NCI-H146 treated with DMSO at 0.1 percent for 48 hours (cell line): ENCODE measurements around the gene NUDT4.
"Not testable (repeated sequence)": the region's sequence is repeated elsewhere in the genome, so short reads cannot be mapped to it uniquely, and the experiment has no call there.

Source experiments
- DNase-seq: peaks from one replicate; lab custom pipeline; 2025; ENCODE audit not compliant: unreplicated experiment; lab: John Stamatoyannopoulos, UW

The NUDT4 gene

DNA sequence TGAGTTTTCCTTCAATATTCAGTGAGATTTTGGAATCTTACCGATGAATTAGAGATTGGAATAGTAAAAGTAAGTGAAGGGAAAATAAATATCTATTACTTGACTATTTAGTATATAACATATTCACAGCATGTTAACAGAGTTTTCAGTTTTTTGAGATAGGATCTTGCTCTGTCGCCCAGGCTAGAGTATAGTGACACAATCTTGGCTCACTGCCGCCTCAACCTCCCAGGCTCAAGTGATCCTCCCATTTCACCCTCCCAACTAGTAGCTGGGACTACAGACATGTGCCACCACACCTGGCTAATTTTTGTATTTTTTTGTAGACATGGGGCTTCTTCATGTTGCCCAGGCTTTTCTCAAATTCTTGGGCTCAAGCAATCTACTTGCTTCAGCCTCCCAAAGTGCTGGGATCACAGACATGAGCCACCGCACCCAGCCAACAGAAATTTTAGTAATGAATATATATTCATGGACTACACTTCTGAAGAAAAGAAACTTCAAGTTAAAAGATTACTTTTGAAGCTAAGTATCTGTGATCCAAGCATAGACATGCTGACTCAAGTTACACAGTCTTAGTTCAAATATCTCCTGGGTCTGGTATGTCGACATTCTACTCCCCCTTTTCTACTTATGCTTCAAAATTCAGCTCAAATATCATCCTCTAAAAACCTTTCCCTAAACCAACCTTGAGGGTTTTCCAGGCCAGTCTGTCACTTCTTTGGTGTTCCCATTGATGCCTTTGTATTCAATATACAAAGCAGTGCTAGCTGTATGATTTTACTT is 50.2 kb downstream of the NUDT4 start:
- DNase-seq, result no peak

GRCh38 chr12:93429448-93429847 is 51.7 kb downstream of the NUDT4 start:
- DNase-seq, result no peak

DNA sequence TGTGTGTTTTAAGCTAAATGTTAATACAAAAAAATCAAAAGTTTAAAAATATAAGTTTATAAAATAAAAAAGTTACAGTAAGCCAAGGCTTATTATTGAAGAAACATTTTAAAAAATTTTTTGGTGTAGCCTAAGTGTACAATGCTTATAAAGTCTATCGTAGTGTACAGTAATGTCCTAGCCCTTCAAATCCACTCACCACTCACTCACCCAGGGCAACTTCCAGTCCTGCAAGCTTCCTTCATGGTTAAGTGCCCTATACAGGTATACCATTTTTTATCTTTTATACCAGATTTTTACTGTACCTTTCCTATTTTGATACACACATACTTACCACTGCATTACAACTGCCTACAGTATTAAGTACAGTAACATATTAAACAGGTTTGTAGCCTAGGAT is 52.1 kb downstream of the NUDT4 start:
- no peak for DNase-seq

GRCh38 chr12:93430280-93430679 is 52.6 kb downstream of the NUDT4 start:
- no peak for DNase-seq

GRCh38 chr12:93432031-93432430 is 54.3 kb downstream of the NUDT4 start:
- DNase-seq, result not testable (repeated sequence)

DNA sequence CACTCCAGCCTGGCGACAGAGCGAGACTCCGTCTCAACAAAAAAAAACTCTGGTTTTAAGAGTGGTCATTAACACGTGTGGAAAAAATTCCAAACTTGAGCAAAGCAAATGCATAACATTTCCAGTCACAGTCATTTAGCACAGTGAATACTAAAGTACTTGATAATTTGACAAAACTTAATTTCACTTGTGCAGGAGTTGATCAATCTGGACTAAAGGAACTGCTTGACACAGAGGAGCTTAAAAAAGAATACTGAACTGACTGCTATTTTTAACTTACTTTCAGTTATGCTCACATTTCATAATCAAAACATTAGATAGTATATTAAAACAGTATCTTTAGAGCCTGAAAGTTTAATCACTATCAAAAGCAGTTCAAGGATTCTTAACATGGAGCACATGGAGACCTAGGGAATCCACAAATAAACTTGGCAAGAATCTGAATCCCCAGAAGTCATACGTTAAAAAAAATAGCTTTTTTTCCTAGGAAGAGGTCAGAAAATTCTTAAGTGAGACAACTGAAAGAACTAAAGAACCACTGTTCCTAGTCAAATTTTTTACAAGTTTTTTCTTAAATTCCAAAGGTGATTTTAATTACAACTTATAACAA is 56.6 kb downstream of the NUDT4 start:
- DNase-seq, result no peak

- no peak for DNase-seq
Measured at GRCh38 chr12:93438266-93439050, 60.7 kb downstream of the NUDT4 start.

GRCh38 chr12:93440043-93440835 is 62.5 kb downstream of the NUDT4 start:
- DNase-seq, result no peak

DNA sequence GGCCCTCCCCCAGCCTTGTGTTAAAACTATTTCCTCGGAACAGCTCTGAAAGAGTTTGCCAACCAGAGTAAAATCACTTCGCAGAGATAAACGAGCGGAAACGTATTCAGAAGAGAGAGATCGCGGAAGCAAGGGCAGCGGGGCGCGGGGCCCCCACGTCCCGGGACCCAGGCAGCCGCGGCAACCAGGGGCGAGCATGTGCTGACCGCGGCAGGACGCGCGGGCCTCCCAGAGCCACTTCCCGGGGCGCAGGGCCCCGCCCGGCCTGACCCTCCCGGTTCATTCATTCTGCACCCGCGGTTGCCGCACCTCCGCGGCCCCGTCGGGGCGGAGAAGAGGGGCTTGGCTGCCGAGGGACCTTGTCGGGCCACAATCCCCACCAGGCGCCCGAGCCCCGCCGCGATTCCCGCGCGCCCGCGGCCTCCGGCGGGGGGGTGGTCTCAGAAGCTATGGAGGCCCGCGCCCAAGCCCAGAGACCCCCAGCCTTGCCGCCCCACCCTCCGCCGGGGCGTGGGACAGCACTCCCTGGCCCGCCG is 63.4 kb downstream of the NUDT4 start:
- DNase-seq, result no peak

DNA sequence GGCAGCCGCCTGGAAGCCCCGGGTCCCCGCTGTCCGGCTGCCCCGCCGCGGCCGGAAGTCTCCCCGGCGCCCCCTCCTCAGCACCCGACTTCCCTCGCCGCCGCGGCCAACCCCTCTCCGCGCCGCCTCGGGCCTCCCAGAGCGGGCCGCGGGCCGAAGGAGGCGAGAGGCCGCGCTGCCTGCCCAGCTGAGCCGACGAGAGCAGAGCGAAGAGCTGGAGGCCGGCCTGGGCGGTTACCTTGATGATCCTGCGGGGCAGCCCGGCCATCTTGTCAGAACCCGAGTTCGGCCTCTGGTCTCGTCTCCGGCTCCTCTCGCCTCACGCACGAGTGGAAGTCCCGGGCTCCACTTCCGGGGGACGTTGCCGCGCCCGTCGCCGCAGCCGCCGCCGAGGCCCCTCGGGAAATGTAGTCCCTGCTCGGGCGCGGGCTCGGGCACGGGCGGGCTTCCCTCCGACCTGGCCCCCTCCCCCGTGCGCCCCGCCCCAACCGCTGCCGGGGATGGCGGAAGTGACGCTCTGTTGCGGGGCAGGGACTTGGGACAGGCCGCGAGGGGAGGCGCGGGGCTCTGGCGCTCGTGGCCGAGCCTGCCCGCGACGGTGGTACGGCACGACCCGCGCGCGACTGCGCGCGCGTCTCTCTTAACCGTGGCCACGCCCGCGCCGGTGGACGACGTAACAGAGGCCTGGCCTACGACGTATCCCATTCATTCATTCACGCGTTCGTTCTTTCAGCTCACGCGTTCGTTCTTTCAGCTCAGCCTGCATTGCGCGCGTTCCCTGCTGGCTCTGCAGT is 64.1 kb downstream of the NUDT4 start, which contains the start of gene UBE2N:
TSS of gene UBE2N (minus strand) at position 331 of the 794 bp plus-strand sequence. CDS start at position 268, 63 bp downstream.
- DNase-seq, result peak; percentile 83

DNA sequence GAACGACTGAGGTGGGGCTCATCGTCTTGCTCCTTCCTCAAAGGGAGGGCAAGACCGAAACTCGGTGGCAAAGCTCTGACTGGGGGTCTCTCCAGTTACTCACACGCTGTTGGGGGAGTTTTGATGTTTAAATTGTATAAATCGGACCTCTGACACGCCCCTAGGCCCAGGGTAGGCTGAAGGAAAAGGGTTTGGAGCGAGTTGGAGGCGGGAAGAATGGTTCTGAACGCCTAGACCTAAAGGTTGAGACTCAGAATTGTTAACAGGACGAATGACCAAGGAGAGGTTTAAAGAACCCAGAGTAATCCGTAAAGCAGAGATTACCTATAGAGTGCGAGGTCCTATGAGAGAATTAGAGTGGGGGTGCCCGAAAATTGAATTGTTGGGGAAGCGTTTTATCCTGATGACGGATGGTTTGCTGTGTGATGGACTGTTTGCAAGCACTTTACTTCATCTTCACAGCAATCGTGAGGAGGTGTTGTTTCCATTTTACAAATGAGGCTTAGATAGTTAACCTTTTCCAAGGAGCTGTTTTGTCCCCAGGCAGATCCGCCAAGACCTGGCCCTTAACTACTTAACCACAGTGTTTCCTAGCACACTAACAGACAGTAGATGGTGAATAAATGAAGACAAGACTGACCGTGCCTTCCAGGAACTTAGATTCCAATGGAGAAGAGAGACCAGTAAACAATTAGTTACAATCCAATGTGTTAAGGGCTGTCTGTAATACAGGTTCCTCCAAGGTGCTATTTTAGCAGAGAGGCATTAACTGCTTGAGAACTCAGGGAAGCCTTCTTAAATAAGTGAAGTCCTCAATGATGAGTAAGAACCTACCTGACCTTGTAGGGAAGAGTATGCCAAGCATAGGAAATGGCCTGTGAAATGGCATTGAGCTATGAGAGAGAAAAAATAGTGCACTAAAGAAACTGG is 65.0 kb downstream of the NUDT4 start:
- peak; percentile 47 for DNase-seq

DNA sequence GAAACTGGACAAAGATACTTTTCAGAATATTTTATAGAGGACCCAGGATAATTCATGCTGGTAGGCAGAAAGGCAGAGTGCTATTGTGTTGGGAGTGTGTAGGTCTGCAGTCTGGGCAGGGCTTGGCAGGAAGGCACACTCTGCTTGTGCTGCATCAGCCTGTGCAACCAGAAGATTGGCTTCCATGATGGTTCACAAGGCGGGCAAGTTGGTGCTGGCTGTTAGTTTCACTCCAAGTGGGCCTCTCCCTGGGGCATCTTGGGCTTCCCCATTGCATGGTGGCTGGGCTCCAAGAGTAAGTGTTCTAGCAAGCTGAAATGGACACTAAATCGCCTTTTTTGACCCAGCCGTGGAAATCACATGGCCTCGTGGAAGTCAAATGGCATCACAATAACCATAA is 65.9 kb downstream of the NUDT4 start:
- no peak for DNase-seq

DNA sequence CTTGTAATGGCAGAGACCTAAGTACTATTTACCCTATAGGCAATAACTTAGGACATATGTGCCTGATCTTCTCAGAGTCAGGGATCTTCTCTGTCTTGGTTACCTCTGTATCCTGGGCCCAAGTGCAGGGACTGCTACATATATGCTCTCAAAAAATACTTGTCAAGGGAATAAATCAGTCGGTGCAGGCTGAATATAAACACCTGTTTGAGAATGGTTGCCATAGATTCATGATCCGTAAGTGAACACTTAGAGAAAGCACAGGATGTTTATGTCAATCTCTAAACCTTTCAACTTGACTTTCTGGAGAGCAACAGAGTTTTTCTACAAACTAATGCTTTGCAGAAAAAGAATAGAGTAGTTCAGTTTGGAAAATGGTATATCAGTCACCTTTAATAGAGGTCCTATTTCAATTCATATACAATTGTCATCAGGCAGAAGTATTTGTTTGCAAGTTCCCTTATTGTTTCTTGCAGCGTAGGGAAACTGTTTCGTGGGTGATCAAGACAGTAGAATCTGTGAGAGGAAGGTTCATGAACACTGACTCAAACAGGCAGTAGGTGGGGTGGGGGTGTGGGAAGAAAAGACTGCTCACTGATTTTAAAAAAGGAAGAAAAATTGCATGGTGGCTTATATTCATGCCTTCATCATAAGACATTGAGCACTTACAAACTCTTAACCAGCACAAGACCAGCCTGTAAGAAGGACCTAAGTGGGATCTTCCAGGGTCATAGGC is 70.0 kb downstream of the NUDT4 start:
- no peak for DNase-seq

- DNase-seq, result no peak
Measured at GRCh38 chr12:93448796-93449195, 71.1 kb downstream of the NUDT4 start.

DNA sequence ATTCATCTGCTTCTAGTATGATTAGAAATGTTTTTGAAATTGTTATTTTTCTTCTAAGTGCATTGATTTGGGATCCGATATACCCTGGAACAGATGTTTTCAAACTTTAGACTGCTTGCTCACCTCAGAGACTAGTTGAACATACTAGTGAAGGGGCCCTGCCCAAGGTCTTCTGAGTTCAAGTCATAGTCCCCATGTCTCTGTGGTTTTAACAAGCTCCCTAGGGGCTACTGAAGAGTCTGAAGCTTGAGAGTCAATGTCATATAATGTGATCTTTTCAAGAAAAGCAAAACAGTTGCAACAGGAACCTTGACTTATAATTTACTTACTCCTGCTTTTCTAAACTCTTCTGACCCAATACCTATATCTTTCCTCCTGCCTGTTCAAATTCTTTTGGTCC is 71.6 kb downstream of the NUDT4 start:
- DNase-seq, result no peak

GRCh38 chr12:93451423-93452158 is 73.9 kb downstream of the NUDT4 start:
- no peak for DNase-seq

- no peak for DNase-seq
Measured at GRCh38 chr12:93453633-93454032, 75.9 kb downstream of the NUDT4 start.

DNA sequence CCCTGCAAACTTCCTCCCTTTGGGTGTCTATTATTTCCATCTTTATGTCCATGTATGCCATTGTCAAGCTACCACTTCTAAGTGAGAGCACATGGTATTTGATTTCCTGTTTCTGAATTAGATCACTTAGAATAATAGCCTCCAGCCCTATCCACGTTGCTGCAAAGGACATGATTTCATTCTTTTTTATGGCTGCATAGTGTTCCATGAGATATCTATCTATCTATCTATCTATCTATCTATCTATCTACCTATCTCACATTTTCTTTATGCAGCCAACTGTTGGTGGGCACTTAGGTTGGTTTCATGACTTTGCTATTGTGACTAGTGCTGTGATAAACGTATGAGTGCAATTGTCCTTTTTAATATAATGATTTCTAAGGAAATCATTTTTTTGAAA is 78.4 kb downstream of the NUDT4 start:
- no peak for DNase-seq
